ENCODE results near the gene DRD4. TPM values are rescaled to one million over a fixed set of nuclear protein-coding genes. Genes with fewer than 3 reads are reported as not detected.

The DRD4 gene
- total and polyA plus RNA-seq, 9 of the 15 experiments (the other 6 are each of a cell fraction or from before 2014, with no cell fraction given) = 0.04 to 0.95 (median 0.21) TPM; not detected in 5

DNA sequence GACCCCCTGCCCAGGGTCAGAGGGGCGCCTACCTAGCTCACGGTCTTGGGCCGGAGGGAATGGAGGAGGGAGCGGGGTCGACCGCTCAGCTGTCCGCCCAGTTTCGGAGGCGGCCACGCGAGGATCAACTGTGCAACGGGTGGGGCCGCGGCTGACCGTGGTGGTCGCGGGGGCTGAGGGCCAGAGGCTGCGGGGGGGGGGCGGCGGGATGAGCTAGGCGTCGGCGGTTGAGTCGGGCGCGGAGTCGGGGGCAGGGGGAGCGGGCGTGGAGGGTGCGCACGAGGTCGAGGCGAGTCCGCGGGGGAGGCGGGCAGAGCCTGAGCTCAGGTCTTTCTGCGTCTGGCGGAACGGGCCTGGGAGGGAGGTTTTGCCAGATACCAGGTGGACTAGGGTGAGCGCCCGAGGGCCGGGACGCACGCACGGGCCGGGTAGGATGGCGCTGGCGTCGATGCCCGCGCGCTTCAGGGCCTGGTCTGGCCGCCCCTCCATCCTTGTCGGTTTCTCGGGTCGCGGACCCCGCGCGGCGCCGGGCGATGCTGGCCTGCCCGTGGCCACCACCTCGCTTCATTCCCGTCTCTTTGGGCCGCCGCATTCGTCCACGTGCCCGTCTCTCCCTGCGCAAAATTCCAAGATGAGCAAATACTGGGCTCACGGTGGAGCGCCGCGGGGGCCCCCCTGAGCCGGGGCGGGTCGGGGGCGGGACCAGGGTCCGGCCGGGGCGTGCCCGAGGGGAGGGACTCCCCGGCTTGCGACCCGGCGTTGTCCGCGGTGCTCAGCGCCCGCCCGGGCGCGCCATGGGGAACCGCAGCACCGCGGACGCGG, at the start of gene DRD4 (continued):
- TF ChIP-seq, protein P1, sequence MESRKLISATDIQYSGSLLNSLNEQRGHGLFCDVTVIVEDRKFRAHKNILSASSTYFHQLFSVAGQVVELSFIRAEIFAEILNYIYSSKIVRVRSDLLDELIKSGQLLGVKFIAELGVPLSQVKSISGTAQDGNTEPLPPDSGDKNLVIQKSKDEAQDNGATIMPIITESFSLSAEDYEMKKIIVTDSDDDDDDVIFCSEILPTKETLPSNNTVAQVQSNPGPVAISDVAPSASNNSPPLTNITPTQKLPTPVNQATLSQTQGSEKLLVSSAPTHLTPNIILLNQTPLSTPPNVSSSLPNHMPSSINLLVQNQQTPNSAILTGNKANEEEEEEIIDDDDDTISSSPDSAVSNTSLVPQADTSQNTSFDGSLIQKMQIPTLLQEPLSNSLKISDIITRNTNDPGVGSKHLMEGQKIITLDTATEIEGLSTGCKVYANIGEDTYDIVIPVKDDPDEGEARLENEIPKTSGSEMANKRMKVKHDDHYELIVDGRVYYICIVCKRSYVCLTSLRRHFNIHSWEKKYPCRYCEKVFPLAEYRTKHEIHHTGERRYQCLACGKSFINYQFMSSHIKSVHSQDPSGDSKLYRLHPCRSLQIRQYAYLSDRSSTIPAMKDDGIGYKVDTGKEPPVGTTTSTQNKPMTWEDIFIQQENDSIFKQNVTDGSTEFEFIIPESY (CRISPR knock-in tag; IDR thresholded peaks at IDR 0.05) = peak; percentile 68
- TF ChIP-seq MEF2A (IDR thresholded peaks at IDR 0.05; ENCODE audit: control insufficient read depth, low read depth, low read length) (no peak), HDAC6 (IDR thresholded peaks at IDR 0.05; ENCODE audit: low read depth, low read length) (no peak), POLR2G (IDR thresholded peaks at IDR 0.05; ENCODE audit: low read depth, low read length) (peak; percentile 38; the same call in 1 of the 2 replicates)

DNA sequence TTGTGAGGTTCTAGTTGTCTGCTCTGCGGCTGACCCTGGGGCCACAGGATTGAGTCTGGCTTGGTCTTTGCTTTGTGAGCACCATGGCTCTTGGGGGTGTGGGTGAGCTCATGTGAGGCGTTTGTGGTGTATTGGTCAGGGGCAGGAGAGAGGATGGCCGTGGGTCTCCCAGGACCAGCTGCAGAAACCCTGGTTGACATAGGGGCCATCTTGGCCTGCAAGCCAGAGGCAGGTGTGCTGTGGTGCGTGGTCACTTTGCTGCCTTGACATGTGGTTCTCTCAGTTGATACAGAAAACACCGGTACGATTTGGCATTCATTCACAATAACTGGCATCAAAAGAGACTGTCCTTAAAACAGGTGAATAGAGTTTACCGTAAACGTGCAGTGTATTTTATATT, 49.5 kb upstream of the DRD4 start:
- Histone ChIP-seq H4K20me1 (replicated peaks; ENCODE audit: control insufficient read depth, insufficient read depth, low read length) (peaks cover 5% of the 10 kb centered on the region), H3K9me1 (ENCODE audit: control insufficient read depth, insufficient read depth, low read length) (peaks cover 4% of the 10 kb centered on the region), H3K79me2 (ENCODE audit: control insufficient read depth, insufficient read depth, low read length) (peaks cover 45% of the 10 kb centered on the region), H3K4me2 (ENCODE audit: insufficient read depth, low read length) (no peak overlapping the region; the same call in 1 of the 2 replicates), H3K36me3 (ENCODE audit: control insufficient read depth, insufficient read depth, low read length) (peaks cover 87% of the 10 kb centered on the region), H3K27me3 (ENCODE audit: control insufficient read depth in 2 of 2, insufficient read depth in 2 of 2, low read length in 2 of 2) (no peaks in the 10 kb centered on the region), H3K9me3 (replicated peaks; ENCODE audit: control insufficient read depth, insufficient read depth, low read depth, low read length) (no peaks in the 10 kb centered on the region), H2AFZ (ENCODE audit: low read depth, low read length) (no peak overlapping the region), H3K4me1 (replicated peaks in 1 of 2; ENCODE audit: control insufficient read depth in 2 of 2, insufficient read depth in 2 of 2, low read length in 2 of 2) (peaks cover 3 to 26% of the 10 kb centered on the region in 2 experiments; a peak in 4 of 5 replicates), H3K9ac (ENCODE audit: insufficient read depth in 1 of 2, low read depth in 2 of 2, low read length in 2 of 2) (peak overlapping the region in 1 of 2 experiments; percentile 74; a peak in 2 of 4 replicates), H3K4me3 (no peak overlapping the region), H3K27ac (ENCODE audit: extremely low read depth, low read depth, low read length) (peak overlapping the region; percentile 63; the same call in 2 of the 3 replicates)
- WGBS (ENCODE audit: insufficient coverage, low coverage, missing lambda C conversion rate) = 73% methylated on average over 8 of the region's 8 CpGs
- POLR2A ChIA-PET = interaction anchor here (0.6 to 1.4 kb wide), 6 partner anchors 9 to 124 kb away, joined by 3 to 5 read pairs (median 4); no protein-coding TSS in a partner anchor
- FAIRE-seq (no peak), ATAC-seq (no peak; the same call in 2 of the 3 replicates), DNase-seq (ENCODE audit: extremely low read depth in 1 of 4, low spot score in 3 of 4) (no peak)
- in situ Hi-C loops (cut with MboI) (no loop called here), intact Hi-C loops (cut with micrococcal nuclease) (no loop called here)
- TF ChIP-seq ZNF143 (CRISPR knock-in tag; IDR thresholded peaks at IDR 0.05) = no peak
- TF ChIP-seq ETS2 (tag; IDR thresholded peaks at IDR 0.05; ENCODE audit: borderline replicate concordance, poor library complexity, severe bottlenecking) = no peak
- BruUV-seq (replicated peaks) = no TSS peak
- CTCF ChIA-PET (ENCODE audit: low intra/inter-chr PET ratio) = no interaction called here
